ENCODE data around the gene DRG1.

DNA sequence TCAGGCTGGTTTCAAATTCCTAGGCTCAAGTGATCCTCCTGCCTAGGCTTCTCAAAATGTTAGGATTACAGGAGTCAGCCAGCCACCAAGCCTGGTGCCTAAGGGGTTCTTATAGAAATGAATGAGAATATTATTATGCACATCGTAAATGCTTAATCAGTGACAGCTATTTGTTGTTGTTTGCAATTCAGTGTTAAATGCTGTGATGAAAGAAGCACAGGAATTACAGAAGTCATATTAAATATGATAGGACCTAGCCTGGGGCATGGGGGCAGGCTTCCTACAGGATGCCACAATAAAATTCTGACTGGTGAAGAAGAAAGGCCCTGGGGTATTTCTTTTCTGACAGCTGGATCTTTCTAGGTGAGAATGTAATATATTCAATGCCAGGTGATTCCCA is 39.4 kb upstream of the DRG1 start:
- TF ChIP-seq POLR2A (IDR thresholded peaks at IDR 0.05) = no peak
- no peak for TF ChIP-seq CTCF (IDR thresholded peaks at IDR 0.05)
